T-cell (primary cell): ENCODE results near the gene BTBD1. TPM values are rescaled to one million over a fixed set of nuclear protein-coding genes. Genes with fewer than 3 reads are reported as not detected.

Source experiments
- ATAC-seq, 4 experiments: fragments of 200-7000 bp in 3 of 4; fragments of 150-1000 bp in 1 of 4; cut with Tn5 transposase; replicated peaks in 1 of 4; 1 replicate in 3 of 4; 2 replicates in 1 of 4; pipeline ENCODE4 v1.10.0; 2021; ENCODE audit warnings: moderate library complexity in 3 of 4, mild to moderate bottlenecking in 2 of 4, moderate number of reproducible peaks in 1 of 4
- CTCF ChIA-PET, 2 donors: fragments of 300-600 bp; sonication (Branson Sonifier 250); formaldehyde crosslinking; loops; one replicate each; lab custom pipeline; 2022; ENCODE audit warnings: antibody characterized with exemption in 2 of 2; lab: Charles Lee
- POLR2A ChIA-PET, 2 donors: fragments of 300-600 bp; sonication (Branson Sonifier 250); formaldehyde crosslinking; loops; one replicate each; lab custom pipeline; 2022; ENCODE audit warnings: antibody characterized with exemption in 2 of 2; lab: Charles Lee
- DNase-seq, 35 experiments: peaks; one replicate each; pipeline versions ENCODE4 v3.0.0 to v3.0.0-alpha.2; 2013 to 2023
- H3K27ac ChIP-seq: one replicate; pipeline ENCODE4 v1.5.1; 2013; ENCODE audit warnings: low read length
- H3K27me3 ChIP-seq, 2 experiments: replicated peaks in 1 of 2; 1 replicate in 1 of 2; 2 replicates in 1 of 2; pipeline versions ENCODE4 v1.6.1 to v1.7.0; 2013; ENCODE audit warnings: low read length in 1 of 2, mixed read lengths in 1 of 2; ENCODE audit not compliant: control insufficient read depth in 2 of 2, insufficient read depth in 2 of 2; ENCODE audit errors: extremely low read depth in 1 of 2
- H3K36me3 ChIP-seq, 2 donors: 1 replicate in 1 of 2; 2 replicates in 1 of 2; pipeline versions ENCODE4 v1.6.1 to v1.7.0; 2013; ENCODE audit warnings: low read length in 1 of 2; ENCODE audit not compliant: control insufficient read depth in 2 of 2, insufficient read depth in 1 of 2; ENCODE audit errors: extremely low read depth in 1 of 2
- H3K4me1 ChIP-seq, 2 experiments: 1 replicate in 1 of 2; 2 replicates in 1 of 2; pipeline versions ENCODE4 v1.6.1 to v1.7.0; 2013; ENCODE audit warnings: low read length in 2 of 2, mixed read lengths in 1 of 2; ENCODE audit not compliant: insufficient read depth in 2 of 2, control insufficient read depth in 1 of 2; ENCODE audit errors: extremely low read depth in 1 of 2
- H3K4me3 ChIP-seq, 2 donors: 1 replicate in 1 of 2; 2 replicates in 1 of 2; pipeline versions ENCODE4 v1.5.1 to v1.7.0; 2013; ENCODE audit warnings: mild to moderate bottlenecking in 2 of 2, low read length in 1 of 2, moderate library complexity in 1 of 2; ENCODE audit not compliant: control insufficient read depth in 1 of 2; ENCODE audit errors: extremely low read depth in 1 of 2
- H3K9me3 ChIP-seq: 2 replicates; pipeline ENCODE4 v1.7.0; 2013
- H3K27ac Mint-ChIP-seq, 2 donors: one replicate each; pipeline ENCODE4 v1.8.0; 2020 to 2021; ENCODE audit warnings: mild to moderate bottlenecking in 2 of 2, mixed read lengths in 2 of 2
- H3K27me3 Mint-ChIP-seq, 2 donors: one replicate each; pipeline ENCODE4 v1.8.0; 2021 to 2022; ENCODE audit warnings: mixed read lengths in 2 of 2
- H3K36me3 Mint-ChIP-seq: one replicate; pipeline ENCODE4 v1.8.0; 2021; ENCODE audit warnings: mixed read lengths
- H3K4me1 Mint-ChIP-seq, 3 donors: one replicate each; pipeline ENCODE4 v1.8.0; 2020 to 2022; ENCODE audit warnings: mixed read lengths in 3 of 3, mild to moderate bottlenecking in 1 of 3
- H3K4me3 Mint-ChIP-seq, 3 donors: one replicate each; pipeline ENCODE4 v1.8.0; 2020 to 2022; ENCODE audit warnings: mild to moderate bottlenecking in 3 of 3, mixed read lengths in 3 of 3, moderate library complexity in 3 of 3
- H3K9me3 Mint-ChIP-seq, 3 donors: one replicate each; pipeline ENCODE4 v1.8.0; 2020 to 2022; ENCODE audit warnings: mixed read lengths in 3 of 3
- WGBS: methylation state at CpG from one replicate; pipeline ENCODE4 v1.1.5; 2013; ENCODE audit warnings: missing lambda C conversion rate; ENCODE audit not compliant: insufficient coverage; 5-methylcytosine and 5-hydroxymethylcytosine counted together
- total RNA-seq, 35 experiments: library from RNA in 6 of 35; stranded (reverse) in 6 of 35; fragments of 120-200 nt in 1 of 35; gene quantifications; one replicate each; pipeline versions ENCODE4 v1.2.1 to v1.2.4 and lab custom pipeline; 2013 to 2026

Gene BTBD1
- total RNA-seq, 5 donors from 2014 or later (not counting 1 experiment from before 2014, with no cell fraction given), result 34.8 to 38.4 (median 36.2) TPM

DNA sequence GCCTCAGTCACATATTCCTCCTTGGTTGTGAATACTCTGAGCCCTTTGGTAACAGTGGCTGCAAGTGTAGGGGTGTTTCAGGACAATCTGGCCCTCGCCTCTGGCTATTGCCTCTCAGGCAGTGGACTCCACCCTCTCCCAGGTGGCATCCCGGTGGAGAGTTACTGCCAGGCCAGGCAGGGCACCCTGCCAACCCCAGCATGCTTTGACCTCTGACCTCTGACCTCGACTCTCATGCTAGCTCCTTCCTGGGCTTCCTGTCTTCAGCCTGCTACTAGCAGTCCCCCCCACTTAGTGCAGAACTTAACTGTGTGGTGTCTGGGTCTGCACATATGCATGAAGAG is 45.9 kb upstream of the BTBD1 start:
- Histone ChIP-seq H3K36me3 (no peaks in the 10 kb centered on the region), H3K9me3 (no peaks in the 10 kb centered on the region), H3K27ac (no peak overlapping the region), H3K4me3 (no peak overlapping the region), H3K27me3 (peaks cover 0 to 31% of the 10 kb centered on the region in 2 experiments), H3K4me1 (peaks cover 0 to 9% of the 10 kb centered on the region in 2 experiments)
- peaks cover 9 to 16% (median 15%) of the 10 kb centered on the region in 3 donors for H3K4me1 Mint-ChIP-seq
- no peak overlapping the region for H3K4me3 Mint-ChIP-seq
- POLR2A ChIA-PET, result no interaction called here
- H3K27me3 Mint-ChIP-seq, result peaks cover 32 to 35% of the 10 kb centered on the region in 2 donors
- CTCF ChIA-PET, result no interaction called here
- no peak overlapping the region for H3K27ac Mint-ChIP-seq
- no peaks in the 10 kb centered on the region for H3K9me3 Mint-ChIP-seq
- no peaks in the 10 kb centered on the region for H3K36me3 Mint-ChIP-seq
- DNase-seq, result no peak
- ATAC-seq, result no peak
- 38% methylated on average over 2 of the region's 3 CpGs for WGBS

DNA sequence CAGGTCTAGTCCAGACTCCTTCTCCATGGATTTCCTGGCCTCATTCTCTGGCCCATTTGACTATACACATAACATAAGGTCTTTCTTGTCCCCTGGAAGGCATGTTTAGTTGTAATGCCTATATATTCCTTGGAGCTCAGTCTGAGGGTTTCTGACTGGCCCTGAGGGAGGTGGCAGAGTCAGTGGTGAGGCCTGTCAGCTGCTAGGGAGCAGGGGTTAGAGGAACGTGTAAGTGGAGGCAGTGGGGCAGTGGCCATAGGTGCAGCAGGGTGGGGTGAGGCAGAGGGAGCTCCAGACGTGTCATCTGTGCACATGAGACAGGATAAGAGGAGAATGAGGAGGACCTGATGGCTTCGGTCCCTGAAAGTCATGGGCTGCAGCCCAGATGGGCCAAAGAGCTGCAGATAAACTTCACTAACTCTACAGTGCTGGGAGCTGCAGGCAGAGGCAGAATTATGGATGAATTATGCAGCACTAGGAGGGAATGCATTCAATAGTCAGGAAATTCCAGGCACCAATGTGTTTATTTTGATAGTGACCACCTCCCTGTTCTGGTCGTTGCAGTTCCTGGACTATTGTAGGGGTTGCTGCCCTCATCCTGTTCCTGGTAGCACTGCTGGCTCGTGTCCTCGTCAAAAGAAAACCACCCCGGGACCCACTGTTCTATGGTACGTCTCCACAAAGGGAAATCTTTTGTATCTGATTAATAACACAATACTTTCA is 45.3 kb upstream of the BTBD1 start:
- peaks cover 0 to 11% of the 10 kb centered on the region in 2 experiments for H3K4me1 ChIP-seq
- Mint-ChIP-seq H3K9me3 (no peaks in the 10 kb centered on the region), H3K4me1 (peaks cover 9 to 16% (median 15%) of the 10 kb centered on the region in 3 donors), H3K4me3 (no peak overlapping the region), H3K27ac (no peak overlapping the region), H3K36me3 (no peaks in the 10 kb centered on the region), H3K27me3 (peaks cover 32 to 35% of the 10 kb centered on the region in 2 donors)
- H3K27me3 ChIP-seq, result peaks cover 0 to 33% of the 10 kb centered on the region in 2 experiments
- ATAC-seq (no peak), DNase-seq (no peak)
- no peak overlapping the region for H3K4me3 ChIP-seq
- no peaks in the 10 kb centered on the region for H3K36me3 ChIP-seq
- ChIA-PET POLR2A (no interaction called here), CTCF (no interaction called here)
- 65% methylated on average over 4 of the region's 8 CpGs for WGBS
- no peak overlapping the region for H3K27ac ChIP-seq
- H3K9me3 ChIP-seq, result no peaks in the 10 kb centered on the region

DNA sequence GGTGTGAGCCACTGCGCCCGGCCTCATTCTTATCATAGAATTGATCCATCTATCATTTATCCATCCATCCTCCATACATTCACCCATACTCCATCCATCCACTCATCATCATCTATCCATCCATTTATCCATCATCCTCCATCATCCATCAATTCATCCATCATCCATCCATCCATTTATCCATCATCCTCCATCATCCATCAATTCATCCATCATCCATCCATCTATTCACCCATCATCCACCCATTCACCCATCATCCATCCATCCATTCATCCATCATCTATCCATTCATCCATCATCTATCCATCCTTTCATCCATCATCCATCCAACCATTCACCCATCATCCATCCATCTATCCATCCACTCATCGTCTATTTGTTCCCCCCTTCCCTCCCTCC is 44.1 kb upstream of the BTBD1 start:
- Mint-ChIP-seq H3K9me3 (no peaks in the 10 kb centered on the region), H3K27me3 (peaks cover 37 to 41% of the 10 kb centered on the region in 2 donors), H3K27ac (no peak overlapping the region), H3K4me1 (peaks cover 14 to 21% (median 20%) of the 10 kb centered on the region in 3 donors), H3K4me3 (no peak overlapping the region), H3K36me3 (no peaks in the 10 kb centered on the region)
- Histone ChIP-seq H3K4me3 (no peak overlapping the region), H3K4me1 (peaks cover 0 to 14% of the 10 kb centered on the region in 2 experiments), H3K27ac (no peak overlapping the region), H3K36me3 (no peaks in the 10 kb centered on the region), H3K27me3 (peaks cover 0 to 38% of the 10 kb centered on the region in 2 experiments), H3K9me3 (no peaks in the 10 kb centered on the region)
- 94% methylated on average over 2 of the region's 3 CpGs for WGBS
- ChIA-PET CTCF (no interaction called here), POLR2A (no interaction called here)
- DNase-seq (no peak), ATAC-seq (no peak)

DNA sequence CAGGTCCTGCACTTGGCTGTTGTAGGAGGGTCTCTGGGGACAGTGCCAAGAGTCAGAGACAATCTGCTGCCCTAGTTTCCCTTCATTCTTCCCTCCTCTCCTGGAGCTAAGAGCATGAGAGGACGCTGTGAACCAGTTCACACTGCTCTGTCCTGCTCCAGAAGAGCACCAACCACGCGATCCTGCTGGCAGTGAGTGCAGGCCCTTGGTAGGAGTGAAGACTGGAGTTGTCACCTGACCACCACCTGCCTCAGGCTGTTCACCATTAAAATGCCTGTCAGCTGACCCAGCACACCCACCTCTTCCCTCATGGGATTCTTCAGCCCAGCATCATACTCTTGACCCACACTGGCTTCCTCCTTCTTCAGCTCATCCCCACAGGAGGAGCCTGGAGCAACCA is 43.3 kb upstream of the BTBD1 start:
- Histone ChIP-seq H3K4me3 (no peak overlapping the region), H3K36me3 (no peaks in the 10 kb centered on the region), H3K27me3 (peaks cover 0 to 45% of the 10 kb centered on the region in 2 experiments), H3K27ac (no peak overlapping the region), H3K9me3 (no peaks in the 10 kb centered on the region), H3K4me1 (peaks cover 0 to 14% of the 10 kb centered on the region in 2 experiments)
- H3K4me3 Mint-ChIP-seq, result no peak overlapping the region
- H3K27me3 Mint-ChIP-seq, result peaks cover 43 to 44% of the 10 kb centered on the region in 2 donors
- no CpG with 5 or more reads among the region's 3 CpGs for WGBS
- H3K9me3 Mint-ChIP-seq, result no peaks in the 10 kb centered on the region
- ATAC-seq (no peak), DNase-seq (no peak)
- no peak overlapping the region for H3K27ac Mint-ChIP-seq
- ChIA-PET POLR2A (no interaction called here), CTCF (no interaction called here)
- no peaks in the 10 kb centered on the region for H3K36me3 Mint-ChIP-seq
- peaks cover 14 to 23% (median 20%) of the 10 kb centered on the region in 3 donors for H3K4me1 Mint-ChIP-seq

DNA sequence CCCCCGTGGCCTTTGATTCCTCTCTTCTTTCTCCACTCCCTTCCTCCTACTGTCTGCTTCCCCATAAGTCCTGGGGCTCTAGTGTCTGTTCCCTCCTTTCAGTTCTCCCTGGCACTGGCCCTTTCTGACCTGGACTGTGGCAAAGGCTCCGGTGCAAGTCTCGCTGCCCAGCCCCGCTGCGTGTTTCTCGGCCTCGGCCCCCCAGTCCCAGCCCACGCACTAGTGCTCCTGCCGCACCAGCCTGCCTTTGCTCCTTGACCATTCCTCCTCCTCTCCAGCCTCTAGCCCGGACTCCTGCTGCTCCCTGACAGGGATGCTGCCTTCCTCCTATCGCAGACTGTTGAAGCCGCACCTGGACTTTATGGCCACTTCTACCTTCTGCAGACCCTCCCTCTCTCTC is 42.5 kb upstream of the BTBD1 start:
- Mint-ChIP-seq H3K4me3 (peak overlapping the region in 1 of 3 donors; percentile 80), H3K9me3 (no peaks in the 10 kb centered on the region), H3K4me1 (peaks cover 14 to 24% (median 20%) of the 10 kb centered on the region in 3 donors), H3K27me3 (peaks cover 48 to 49% of the 10 kb centered on the region in 2 donors), H3K27ac (no peak overlapping the region), H3K36me3 (no peaks in the 10 kb centered on the region)
- no peak overlapping the region for H3K4me3 ChIP-seq
- H3K27me3 ChIP-seq, result peaks cover 0 to 50% of the 10 kb centered on the region in 2 experiments
- ChIA-PET CTCF (no interaction called here), POLR2A (no interaction called here)
- H3K9me3 ChIP-seq, result no peaks in the 10 kb centered on the region
- DNase-seq (no peak), ATAC-seq (no peak)
- no peaks in the 10 kb centered on the region for H3K36me3 ChIP-seq
- 83% methylated on average over 12 of the region's 12 CpGs for WGBS
- no peak overlapping the region for H3K27ac ChIP-seq
- H3K4me1 ChIP-seq, result peaks cover 0 to 14% of the 10 kb centered on the region in 2 experiments

DNA sequence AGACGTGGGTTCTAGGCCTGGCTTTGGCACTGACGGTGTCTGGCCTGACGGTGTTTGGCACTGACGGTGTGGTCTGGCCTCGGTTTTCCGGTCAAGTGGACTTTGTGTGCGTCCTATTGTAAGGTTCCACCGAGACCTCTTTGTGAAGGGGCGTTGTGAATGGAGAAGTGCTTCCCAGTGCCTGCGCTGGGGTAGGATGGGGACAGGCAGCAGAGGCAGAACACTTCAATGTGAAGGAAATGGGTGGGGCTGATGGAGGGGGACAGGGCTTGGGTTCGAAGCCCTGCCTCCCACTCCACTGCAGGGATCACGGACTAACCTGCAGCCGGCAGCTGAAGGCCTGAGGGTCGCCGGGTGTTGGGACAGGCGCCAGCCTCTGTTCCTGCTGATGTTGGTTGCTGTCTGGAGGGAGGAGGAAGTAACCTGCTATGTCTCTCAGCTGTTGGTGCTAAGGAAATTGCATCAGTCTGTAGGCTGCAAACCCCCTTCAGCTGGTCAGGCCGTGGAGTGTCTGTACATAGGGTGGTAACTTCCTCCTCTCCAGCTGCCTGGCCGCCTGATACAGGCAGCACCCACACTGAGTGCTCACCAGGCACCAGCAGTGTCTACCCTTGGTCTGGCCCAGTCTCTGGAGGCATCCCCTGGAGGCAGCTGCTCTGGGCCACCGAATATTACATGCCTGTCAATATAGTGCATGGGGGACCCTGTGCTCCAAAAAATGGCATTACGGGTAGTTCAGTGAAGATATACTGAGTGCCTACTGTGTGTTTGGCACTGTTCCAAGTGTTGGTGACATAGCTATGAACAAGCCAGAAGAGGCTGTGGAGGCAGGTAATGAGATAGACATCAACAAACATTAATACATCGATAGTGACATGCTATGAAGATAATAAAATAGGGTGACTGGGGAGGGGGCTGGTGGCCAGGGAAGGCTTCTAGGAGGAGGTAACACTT is 41.5 kb upstream of the BTBD1 start:
- CTCF ChIA-PET, result no interaction called here
- Mint-ChIP-seq H3K9me3 (no peaks in the 10 kb centered on the region), H3K4me3 (peak overlapping the region; percentile 63 to 81 (median 80)), H3K27me3 (peaks cover 57 to 58% of the 10 kb centered on the region in 2 donors), H3K27ac (peak overlapping the region in 1 of 2 donors; percentile 30), H3K4me1 (peaks cover 14 to 24% (median 20%) of the 10 kb centered on the region in 3 donors), H3K36me3 (no peaks in the 10 kb centered on the region)
- Histone ChIP-seq H3K36me3 (no peaks in the 10 kb centered on the region), H3K27ac (no peak overlapping the region), H3K4me1 (peaks cover 0 to 14% of the 10 kb centered on the region in 2 experiments), H3K4me3 (peak overlapping the region; percentile 18 to 66), H3K9me3 (no peaks in the 10 kb centered on the region), H3K27me3 (peaks cover 0 to 54% of the 10 kb centered on the region in 2 experiments)
- POLR2A ChIA-PET, result no interaction called here
- WGBS, result 15% methylated on average over 13 of the region's 21 CpGs
- DNase-seq (peak in 12 of 35 experiments; percentile 6 to 51 (median 12)), ATAC-seq (peak; percentile 38 to 69 (median 48))
